Measurements from ENCODE around the gene FLNB. TPM values are rescaled to one million over a fixed set of nuclear protein-coding genes. Genes with fewer than 3 reads are reported as not detected.

Gene FLNB
- total RNA-seq, 1 experiment from 2014 or later: 41.2 TPM

DNA sequence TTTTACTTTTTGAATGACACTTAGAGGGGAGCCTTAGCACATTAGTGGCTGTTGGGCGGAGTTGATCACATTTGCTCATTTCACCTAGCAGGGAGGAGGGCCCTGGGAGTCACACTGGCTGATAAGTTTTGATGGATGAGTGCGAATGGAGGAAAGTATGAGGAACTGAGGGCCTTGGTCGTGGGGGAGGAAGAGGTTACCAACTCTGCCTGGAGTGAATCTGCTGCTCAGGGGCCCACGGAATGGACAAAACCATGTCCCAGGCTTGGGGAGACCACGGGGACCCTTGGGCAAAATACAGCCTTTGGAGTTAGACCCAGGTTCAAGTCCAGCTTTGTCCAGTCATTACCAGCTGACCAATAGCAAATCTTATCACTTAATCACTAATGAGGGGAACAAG, 5.1 kb upstream of the FLNB start:
- Histone ChIP-seq H3K27ac (ENCODE audit: low read depth, low read length, poor library complexity, severe bottlenecking) (no peak overlapping the region), H3K4me3 (ENCODE audit: low read depth, low read length, poor library complexity, severe bottlenecking) (no peak overlapping the region), H3K27me3 (replicated peaks; ENCODE audit: insufficient read depth, low read depth, low read length, poor library complexity) (no peaks in the 10 kb centered on the region), H3K4me1 (ENCODE audit: insufficient read depth, low read length, poor library complexity, severe bottlenecking) (no peaks in the 10 kb centered on the region), H3K36me3 (ENCODE audit: insufficient read depth, low read length, poor library complexity, severe bottlenecking) (no peaks in the 10 kb centered on the region), H3K9me3 (ENCODE audit: low read depth, low read length, poor library complexity, severe bottlenecking) (no peaks in the 10 kb centered on the region)
- intact Hi-C loops (cut with micrococcal nuclease; ENCODE audit: unreplicated experiment): no loop called here
- TF ChIP-seq CTCF (conservative IDR thresholded peaks at IDR 0.05; ENCODE audit: low read depth, low read length) (no peak), EZH2 (IDR thresholded peaks at IDR 0.05; ENCODE audit: borderline replicate concordance, low read depth, low read length, poor library complexity, severe bottlenecking) (no peak)
- CTCF ChIA-PET: no interaction called here
- POLR2A ChIA-PET (ENCODE audit: low non-redundant PET): no interaction called here
- BruUV-seq (replicated peaks): no TSS peak
- no peak for DNase-seq (ENCODE audit: low spot score)

GRCh38 chr3:58004973-58005372, 3.2 kb upstream of the FLNB start:
- ChIA-PET POLR2A (ENCODE audit: low non-redundant PET) (no interaction called here), CTCF (no interaction called here)
- H3K27ac ChIP-seq (ENCODE audit: low read depth, low read length, poor library complexity, severe bottlenecking): no peak overlapping the region
- TF ChIP-seq EZH2 (IDR thresholded peaks at IDR 0.05; ENCODE audit: borderline replicate concordance, low read depth, low read length, poor library complexity, severe bottlenecking) (no peak), CTCF (conservative IDR thresholded peaks at IDR 0.05; ENCODE audit: low read depth, low read length) (no peak)
- intact Hi-C loops (cut with micrococcal nuclease; ENCODE audit: unreplicated experiment): loop anchor here (5.0 kb wide), 1 partner anchor 172 kb away; no protein-coding TSS in a partner anchor
- BruUV-seq (replicated peaks): no TSS peak
- no peaks in the 10 kb centered on the region for H3K36me3 ChIP-seq (ENCODE audit: insufficient read depth, low read length, poor library complexity, severe bottlenecking)
- no peak overlapping the region for H3K4me3 ChIP-seq (ENCODE audit: low read depth, low read length, poor library complexity, severe bottlenecking)
- no peak for DNase-seq (ENCODE audit: low spot score)
- no peaks in the 10 kb centered on the region for H3K4me1 ChIP-seq (ENCODE audit: insufficient read depth, low read length, poor library complexity, severe bottlenecking)
- no peaks in the 10 kb centered on the region for H3K9me3 ChIP-seq (ENCODE audit: low read depth, low read length, poor library complexity, severe bottlenecking)
- no peaks in the 10 kb centered on the region for H3K27me3 ChIP-seq (replicated peaks; ENCODE audit: insufficient read depth, low read depth, low read length, poor library complexity)

GRCh38 chr3:58005669-58006068, 2.6 kb upstream of the FLNB start:
- DNase-seq (ENCODE audit: low spot score): no peak
- no TSS peak for BruUV-seq (replicated peaks)
- H3K27ac ChIP-seq (ENCODE audit: low read depth, low read length, poor library complexity, severe bottlenecking): no peak overlapping the region

More at GRCh38 chr3:58005669-58006068, 2.6 kb upstream of the FLNB start:
- no peaks in the 10 kb centered on the region for H3K9me3 ChIP-seq (ENCODE audit: low read depth, low read length, poor library complexity, severe bottlenecking)
- H3K4me1 ChIP-seq (ENCODE audit: insufficient read depth, low read length, poor library complexity, severe bottlenecking): no peaks in the 10 kb centered on the region
- TF ChIP-seq CTCF (conservative IDR thresholded peaks at IDR 0.05; ENCODE audit: low read depth, low read length): no peak
- no peak for TF ChIP-seq EZH2 (IDR thresholded peaks at IDR 0.05; ENCODE audit: borderline replicate concordance, low read depth, low read length, poor library complexity, severe bottlenecking)
- no peaks in the 10 kb centered on the region for H3K27me3 ChIP-seq (replicated peaks; ENCODE audit: insufficient read depth, low read depth, low read length, poor library complexity)
- CTCF ChIA-PET: no interaction called here
- intact Hi-C loops (cut with micrococcal nuclease; ENCODE audit: unreplicated experiment): loop anchor here (5.0 kb wide), 1 partner anchor 172 kb away; no protein-coding TSS in a partner anchor
- no peak overlapping the region for H3K4me3 ChIP-seq (ENCODE audit: low read depth, low read length, poor library complexity, severe bottlenecking)
- POLR2A ChIA-PET (ENCODE audit: low non-redundant PET): no interaction called here
- no peaks in the 10 kb centered on the region for H3K36me3 ChIP-seq (ENCODE audit: insufficient read depth, low read length, poor library complexity, severe bottlenecking)

Measured in A673 (cell line).